Cardiac fibroblast (primary cell): ENCODE measurements around the gene NSMF.

Experiments
- DNase-seq, 2 donors: peaks; one replicate each; pipeline versions ENCODE4 v3.0.0 to v3.0.0-alpha.2; 2010; ENCODE audit warnings: low read depth in 2 of 2
- H3K4me3 ChIP-seq, 2 donors: replicated peaks in 1 of 2; 1 replicate in 1 of 2; 2 replicates in 1 of 2; pipeline ENCODE4 v1.5.1; 2011; ENCODE audit warnings: low read depth in 2 of 2, low read length in 2 of 2, mild to moderate bottlenecking in 2 of 2, moderate library complexity in 1 of 2
- CTCF ChIP-seq: IDR thresholded peaks from one replicate; pipeline ENCODE4 v1.5.1; 2011; ENCODE audit warnings: low read depth, mild to moderate bottlenecking, low read length, inconsistent platforms

NSMF gene

GRCh38 chr9:137441289-137441934, 17.7 kb downstream of the NSMF start, which contains the start of gene ENTPD8:
TSS of gene ENTPD8 (minus strand) at chr9:137441357. CDS start at chr9:137438285, 3,072 bp downstream.
- TF ChIP-seq CTCF, result no peak
- peak within 1 kb of the TSS in 1 of 2 donors; percentile 15 for H3K4me3 ChIP-seq
- no peak for DNase-seq

- no peak for DNase-seq
These were observed 19.9 kb downstream of the NSMF start for GRCh38 chr9:137439158-137439714.

GRCh38 chr9:137438591-137439157, 20.5 kb downstream of the NSMF start:
- no peak for TF ChIP-seq CTCF
- DNase-seq, result no peak
- no peak overlapping the region for H3K4me3 ChIP-seq

More at GRCh38 chr9:137439158-137439714, 19.9 kb downstream of the NSMF start:
- H3K4me3 ChIP-seq, result no peak overlapping the region
- no peak for TF ChIP-seq CTCF

GRCh38 chr9:137437691-137438590, 21.2 kb downstream of the NSMF start:
- no peak overlapping the region for H3K4me3 ChIP-seq
- no peak for DNase-seq
- TF ChIP-seq CTCF, result no peak

GRCh38 chr9:137436761-137437600, 22.2 kb downstream of the NSMF start:
- no peak for DNase-seq
- no peak overlapping the region for H3K4me3 ChIP-seq
- no peak for TF ChIP-seq CTCF
